ENCODE measurements around the gene HUNK. TPM values are rescaled to one million over a fixed set of nuclear protein-coding genes. Genes with fewer than 3 reads are reported as not detected.

HUNK gene
- total RNA-seq, 1 experiment from 2014 or later: 2.1 TPM

DNA sequence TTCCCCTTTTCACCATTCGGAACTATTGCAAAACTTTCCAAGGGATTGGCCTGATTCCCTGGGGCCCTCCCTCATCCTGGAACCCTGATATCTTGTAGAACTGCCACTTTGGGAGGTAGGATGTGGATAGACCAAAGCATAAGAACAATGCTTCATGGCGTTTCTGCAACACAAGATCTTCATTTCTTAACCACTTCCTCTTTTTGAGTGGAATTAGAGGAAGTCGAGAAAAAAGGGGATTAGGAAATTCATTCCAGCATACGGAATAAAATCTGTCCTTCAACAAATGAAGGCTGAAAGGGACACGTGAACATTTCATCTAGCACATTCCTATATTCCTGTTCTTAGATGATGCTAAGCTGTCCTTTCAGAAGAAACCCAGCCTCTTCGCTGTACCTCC, 149.3 kb downstream of the HUNK start:
- no peak for TF ChIP-seq EZH2 (IDR thresholded peaks at IDR 0.05; ENCODE audit: borderline replicate concordance, low read depth, low read length, poor library complexity, severe bottlenecking)
- TF ChIP-seq, protein P1, sequence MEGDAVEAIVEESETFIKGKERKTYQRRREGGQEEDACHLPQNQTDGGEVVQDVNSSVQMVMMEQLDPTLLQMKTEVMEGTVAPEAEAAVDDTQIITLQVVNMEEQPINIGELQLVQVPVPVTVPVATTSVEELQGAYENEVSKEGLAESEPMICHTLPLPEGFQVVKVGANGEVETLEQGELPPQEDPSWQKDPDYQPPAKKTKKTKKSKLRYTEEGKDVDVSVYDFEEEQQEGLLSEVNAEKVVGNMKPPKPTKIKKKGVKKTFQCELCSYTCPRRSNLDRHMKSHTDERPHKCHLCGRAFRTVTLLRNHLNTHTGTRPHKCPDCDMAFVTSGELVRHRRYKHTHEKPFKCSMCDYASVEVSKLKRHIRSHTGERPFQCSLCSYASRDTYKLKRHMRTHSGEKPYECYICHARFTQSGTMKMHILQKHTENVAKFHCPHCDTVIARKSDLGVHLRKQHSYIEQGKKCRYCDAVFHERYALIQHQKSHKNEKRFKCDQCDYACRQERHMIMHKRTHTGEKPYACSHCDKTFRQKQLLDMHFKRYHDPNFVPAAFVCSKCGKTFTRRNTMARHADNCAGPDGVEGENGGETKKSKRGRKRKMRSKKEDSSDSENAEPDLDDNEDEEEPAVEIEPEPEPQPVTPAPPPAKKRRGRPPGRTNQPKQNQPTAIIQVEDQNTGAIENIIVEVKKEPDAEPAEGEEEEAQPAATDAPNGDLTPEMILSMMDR (conservative IDR thresholded peaks at IDR 0.05; ENCODE audit: low read depth, low read length): no peak
- no peaks in the 10 kb centered on the region for H3K9me3 ChIP-seq (ENCODE audit: low read depth, low read length, poor library complexity, severe bottlenecking)
- BruUV-seq (replicated peaks): no TSS peak
- H3K36me3 ChIP-seq (ENCODE audit: insufficient read depth, low read length, poor library complexity, severe bottlenecking): no peaks in the 10 kb centered on the region
- POLR2A ChIA-PET (ENCODE audit: low non-redundant PET): no interaction called here
- H3K4me1 ChIP-seq (ENCODE audit: insufficient read depth, low read length, poor library complexity, severe bottlenecking): no peaks in the 10 kb centered on the region
- CTCF ChIA-PET: no interaction called here
- H3K4me3 ChIP-seq (ENCODE audit: low read depth, low read length, poor library complexity, severe bottlenecking): no peak overlapping the region
- no peak overlapping the region for H3K27ac ChIP-seq (ENCODE audit: low read depth, low read length, poor library complexity, severe bottlenecking)
- intact Hi-C loops (cut with micrococcal nuclease; ENCODE audit: unreplicated experiment): no loop called here
- DNase-seq (ENCODE audit: low spot score): no peak
- H3K27me3 ChIP-seq (replicated peaks; ENCODE audit: insufficient read depth, low read depth, low read length, poor library complexity): peaks cover 26% of the 10 kb centered on the region

DNA sequence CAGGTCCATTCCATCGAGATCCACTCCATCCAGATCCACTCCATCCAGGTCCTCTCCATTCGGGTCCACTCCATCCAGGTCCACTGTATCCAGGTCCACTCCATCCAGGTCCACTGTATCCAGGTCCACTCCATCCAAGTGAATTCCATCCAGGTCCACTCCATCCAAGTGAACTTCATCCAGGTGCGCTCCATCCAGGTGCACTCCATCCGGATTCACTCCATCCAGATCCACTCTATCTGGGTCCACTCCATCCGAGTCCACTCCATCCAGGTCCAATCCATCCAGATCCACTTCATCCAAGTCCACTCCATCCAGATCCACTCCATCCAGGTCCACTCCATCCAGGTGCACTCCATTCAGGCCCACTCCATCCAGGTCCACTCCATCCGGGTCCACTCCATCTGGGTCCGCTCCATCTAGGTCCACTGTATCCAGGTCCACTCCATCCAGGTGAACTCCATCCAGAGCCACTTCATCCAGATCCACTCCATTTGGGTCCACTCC, 157.4 kb downstream of the HUNK start:
- CTCF ChIA-PET: no interaction called here

DNA sequence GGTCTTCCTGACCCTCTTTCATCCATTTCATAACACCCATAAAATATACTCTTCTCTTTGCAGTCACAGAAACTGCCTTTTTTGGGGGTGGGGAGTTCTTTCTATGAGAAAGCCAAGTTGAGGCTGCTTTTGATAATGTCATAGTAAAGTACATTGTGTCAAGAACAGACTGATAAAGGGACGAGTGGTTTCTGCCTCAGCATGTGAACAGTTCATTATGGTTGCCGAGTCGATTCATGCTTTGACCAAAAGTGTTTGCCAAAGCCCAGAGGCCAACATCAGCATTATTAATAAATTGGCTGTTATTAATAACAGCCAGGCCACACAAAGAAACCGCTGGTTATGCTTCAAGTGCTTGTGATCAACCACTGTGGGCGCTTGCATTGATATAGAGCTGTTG, 162.0 kb downstream of the HUNK start:
- Histone ChIP-seq H3K27me3 (replicated peaks; ENCODE audit: insufficient read depth, low read depth, low read length, poor library complexity) (no peaks in the 10 kb centered on the region), H3K9me3 (ENCODE audit: low read depth, low read length, poor library complexity, severe bottlenecking) (no peaks in the 10 kb centered on the region), H3K4me3 (ENCODE audit: low read depth, low read length, poor library complexity, severe bottlenecking) (no peak overlapping the region), H3K27ac (ENCODE audit: low read depth, low read length, poor library complexity, severe bottlenecking) (no peak overlapping the region), H3K36me3 (ENCODE audit: insufficient read depth, low read length, poor library complexity, severe bottlenecking) (no peaks in the 10 kb centered on the region), H3K4me1 (ENCODE audit: insufficient read depth, low read length, poor library complexity, severe bottlenecking) (no peaks in the 10 kb centered on the region)
- no peak for DNase-seq (ENCODE audit: low spot score)
- TF ChIP-seq, protein P1 (conservative IDR thresholded peaks at IDR 0.05; ENCODE audit: low read depth, low read length): no peak
- TF ChIP-seq EZH2 (IDR thresholded peaks at IDR 0.05; ENCODE audit: borderline replicate concordance, low read depth, low read length, poor library complexity, severe bottlenecking): no peak
- intact Hi-C loops (cut with micrococcal nuclease; ENCODE audit: unreplicated experiment): no loop called here
- ChIA-PET POLR2A (ENCODE audit: low non-redundant PET) (no interaction called here), CTCF (no interaction called here)
- no TSS peak for BruUV-seq (replicated peaks)

More for the DNA sequence above, 157.4 kb downstream of the HUNK start:
- POLR2A ChIA-PET (ENCODE audit: low non-redundant PET): no interaction called here
- H3K27me3 ChIP-seq (replicated peaks; ENCODE audit: insufficient read depth, low read depth, low read length, poor library complexity): no peaks in the 10 kb centered on the region
- intact Hi-C loops (cut with micrococcal nuclease; ENCODE audit: unreplicated experiment): no loop called here
- no peak for DNase-seq (ENCODE audit: low spot score)
- H3K4me1 ChIP-seq (ENCODE audit: insufficient read depth, low read length, poor library complexity, severe bottlenecking): no peaks in the 10 kb centered on the region
- no peak overlapping the region for H3K4me3 ChIP-seq (ENCODE audit: low read depth, low read length, poor library complexity, severe bottlenecking)
- no peak overlapping the region for H3K27ac ChIP-seq (ENCODE audit: low read depth, low read length, poor library complexity, severe bottlenecking)
- TF ChIP-seq EZH2 (IDR thresholded peaks at IDR 0.05; ENCODE audit: borderline replicate concordance, low read depth, low read length, poor library complexity, severe bottlenecking): no peak
- TF ChIP-seq, protein P1 (conservative IDR thresholded peaks at IDR 0.05; ENCODE audit: low read depth, low read length): no peak
- no TSS peak for BruUV-seq (replicated peaks)
- no peaks in the 10 kb centered on the region for H3K36me3 ChIP-seq (ENCODE audit: insufficient read depth, low read length, poor library complexity, severe bottlenecking)
- H3K9me3 ChIP-seq (ENCODE audit: low read depth, low read length, poor library complexity, severe bottlenecking): no peaks in the 10 kb centered on the region
